Measurements from ENCODE around the gene TM9SF4.

GRCh38 chr20:32167552-32167951, 58.0 kb downstream of the TM9SF4 start:
- no peak for TF ChIP-seq CTCF (conservative IDR thresholded peaks at IDR 0.05; ENCODE audit: low read depth, low read length)
- no peak for TF ChIP-seq EZH2 (IDR thresholded peaks at IDR 0.05; ENCODE audit: borderline replicate concordance, low read depth, low read length, poor library complexity, severe bottlenecking)

Data from A673 (cell line).